HG02981 (cell line): ENCODE data around the gene KRTAP12-4.
"Not testable (repeated sequence)": the region's sequence is repeated elsewhere in the genome, so short reads cannot be mapped to it uniquely, and the experiment has no call there.

ENCODE experiments used
- ATAC-seq: cut with Tn5 transposase; IDR thresholded peaks from one replicate; pipeline ENCODE4 v1.9.1; 2021; ENCODE audit warnings: mild to moderate bottlenecking, moderate library complexity; ENCODE audit not compliant: unreplicated experiment

KRTAP12-4 gene, protein sequence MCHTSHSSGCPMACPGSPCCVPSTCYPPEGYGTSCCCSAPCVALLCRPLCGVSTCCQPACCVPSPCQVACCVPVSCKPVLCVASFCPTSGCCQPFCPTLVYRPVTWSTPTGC

DNA sequence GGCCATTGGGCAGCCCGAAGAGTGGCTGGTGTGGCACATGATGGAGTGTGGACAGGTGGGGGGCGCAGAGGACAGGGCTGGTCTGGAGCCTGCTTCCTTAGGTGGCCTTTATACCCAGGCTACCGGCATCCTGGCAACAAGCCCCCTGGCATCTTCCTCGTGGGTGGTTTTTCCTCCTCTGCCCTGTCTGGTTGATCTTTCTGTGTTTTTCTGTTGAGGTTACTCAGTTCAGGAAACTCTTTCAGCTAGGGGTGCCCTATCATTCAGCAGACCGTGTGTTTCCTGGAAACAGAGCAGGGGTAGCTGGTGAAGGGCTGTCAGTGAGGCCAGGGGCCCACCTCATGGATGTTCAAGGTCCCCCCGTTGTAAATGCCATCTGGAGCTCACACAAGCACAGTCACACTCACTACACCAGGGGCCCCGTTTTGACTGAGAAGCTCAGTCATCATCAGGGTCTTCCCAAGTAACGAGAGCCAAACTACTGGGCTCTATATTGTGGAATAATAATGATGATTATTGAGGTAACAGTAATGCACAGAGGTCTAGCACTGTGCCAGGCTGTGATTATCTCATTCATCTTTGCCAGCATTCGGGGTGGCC, at the start of gene KRTAP12-4:
Gene KRTAP12-4, minus strand, starts transcription at position 84 of the 600 bp plus-strand sequence. Its CDS starts 45 bp downstream, at position 39.
- no peak for ATAC-seq

DNA sequence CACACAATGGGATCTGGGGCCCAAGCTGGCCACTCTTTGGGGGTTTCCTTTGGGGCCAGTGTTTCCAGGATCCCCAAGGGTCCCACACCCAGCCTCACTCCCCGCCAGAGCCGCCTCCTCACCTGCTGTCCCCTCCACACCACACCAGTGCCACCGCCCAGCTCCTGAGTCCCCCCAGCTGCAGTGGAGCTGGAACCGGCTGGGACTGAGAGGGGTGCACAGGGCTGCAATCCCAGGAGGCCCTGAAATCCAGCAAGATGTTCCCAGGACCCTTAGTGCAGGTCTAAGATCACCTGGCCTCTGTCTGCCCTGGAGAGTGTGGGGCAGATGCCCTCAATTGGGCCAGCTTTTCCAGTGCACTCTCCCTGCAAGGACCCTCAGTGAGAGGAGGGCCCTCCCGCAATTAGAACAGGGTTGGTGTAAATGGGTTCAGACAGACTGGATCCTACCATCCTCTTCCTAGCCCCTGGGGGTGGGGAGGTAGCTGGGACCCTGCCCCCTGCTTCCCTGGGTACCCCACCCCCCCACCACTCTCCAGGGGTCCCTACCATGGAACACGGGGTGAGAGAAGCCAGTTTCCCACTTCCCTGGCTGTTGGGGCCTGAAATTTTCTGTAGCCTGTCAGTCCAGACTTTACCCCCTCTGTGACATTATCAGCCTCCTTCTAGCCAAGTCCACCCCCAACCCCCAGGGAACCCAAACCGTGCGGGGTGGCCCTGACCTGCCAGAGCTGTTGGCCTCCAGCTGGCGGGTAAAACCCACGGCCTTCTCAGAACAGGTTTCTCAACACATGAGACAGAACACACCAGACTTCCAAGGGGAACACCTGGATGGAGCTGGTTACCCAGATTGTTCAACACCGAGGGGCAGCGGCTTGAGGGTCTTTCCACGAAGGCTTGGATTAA, 49.5 kb upstream of the KRTAP12-4 start:
- ATAC-seq = no peak

DNA sequence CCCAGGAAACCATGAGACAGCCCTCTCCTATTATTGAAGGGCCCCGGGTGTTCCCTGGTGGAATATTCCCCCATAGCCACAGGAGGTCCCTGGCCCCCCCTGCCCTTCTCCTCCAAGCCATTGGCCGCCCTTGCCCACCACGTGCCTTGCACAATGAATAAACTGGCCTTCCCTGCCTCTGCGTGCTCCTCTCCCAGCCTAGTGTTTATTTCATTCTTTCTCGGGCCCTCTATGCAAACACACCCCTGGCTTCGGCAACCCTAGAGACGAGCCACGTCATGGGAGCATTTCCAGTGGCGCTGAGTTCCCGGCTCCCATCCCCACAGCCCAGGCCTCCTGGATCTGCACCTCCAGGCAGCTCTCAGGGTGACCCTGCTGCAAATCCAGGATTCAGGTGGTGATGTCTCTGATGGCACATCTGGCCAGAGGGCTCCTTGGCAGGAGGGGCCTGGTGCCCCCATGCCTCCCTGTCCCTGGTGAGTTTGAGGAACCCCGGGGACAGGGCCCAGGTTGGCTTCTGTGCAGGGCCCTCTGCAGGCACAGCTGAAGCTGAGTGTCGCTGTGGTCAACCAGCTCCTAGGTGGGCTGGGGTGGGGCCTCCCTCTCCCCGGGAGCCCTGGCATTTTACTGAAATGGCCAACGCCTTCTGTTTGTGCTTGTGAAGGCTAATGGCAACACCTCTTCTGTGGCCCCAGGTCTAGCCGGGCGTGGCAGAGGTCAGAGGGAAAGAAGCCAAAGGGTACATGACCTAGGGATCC, 48.7 kb upstream of the KRTAP12-4 start:
- no peak for ATAC-seq

DNA sequence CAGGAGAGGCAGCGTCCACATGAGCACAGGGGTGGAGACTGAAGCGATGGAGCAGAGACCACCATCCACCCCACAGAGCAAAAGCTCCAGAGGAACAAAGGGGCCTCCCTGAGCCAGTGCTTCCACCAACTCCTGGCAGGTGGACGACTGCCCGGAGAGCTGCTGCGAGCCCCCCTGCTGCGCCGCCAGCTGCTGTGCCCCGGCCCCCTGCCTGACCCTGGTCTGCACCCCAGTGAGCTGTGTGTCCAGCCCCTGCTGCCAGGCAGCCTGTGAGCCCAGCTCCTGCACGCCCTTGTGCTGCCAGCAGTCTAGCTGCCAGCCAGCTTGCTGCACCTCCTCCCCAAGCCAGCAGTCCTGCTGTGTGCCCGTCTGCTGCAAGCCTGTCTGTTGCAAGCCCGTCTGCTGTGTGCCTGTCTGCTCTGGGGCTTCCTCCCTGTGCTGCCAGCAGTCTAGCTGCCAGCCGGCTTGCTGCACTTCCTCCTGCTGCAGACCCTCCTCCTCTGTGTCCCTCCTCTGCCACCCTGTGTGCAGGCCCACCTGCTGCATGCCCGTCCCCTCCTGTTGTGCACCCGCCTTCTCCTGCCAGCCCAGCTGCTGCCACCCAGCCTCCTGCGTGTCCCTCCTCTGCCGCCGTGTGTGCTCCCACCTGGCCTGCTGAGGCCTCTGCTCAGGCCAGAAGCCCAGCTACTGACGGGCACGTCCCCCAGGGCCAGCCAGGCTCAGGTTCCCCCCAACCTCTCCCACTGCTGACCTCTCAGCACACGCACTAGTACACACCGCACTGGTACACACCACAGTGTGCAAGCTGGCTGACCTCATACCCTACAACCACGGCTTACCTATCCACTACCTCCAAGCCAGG, 47.9 kb upstream of the KRTAP12-4 start:
- no peak for ATAC-seq

DNA sequence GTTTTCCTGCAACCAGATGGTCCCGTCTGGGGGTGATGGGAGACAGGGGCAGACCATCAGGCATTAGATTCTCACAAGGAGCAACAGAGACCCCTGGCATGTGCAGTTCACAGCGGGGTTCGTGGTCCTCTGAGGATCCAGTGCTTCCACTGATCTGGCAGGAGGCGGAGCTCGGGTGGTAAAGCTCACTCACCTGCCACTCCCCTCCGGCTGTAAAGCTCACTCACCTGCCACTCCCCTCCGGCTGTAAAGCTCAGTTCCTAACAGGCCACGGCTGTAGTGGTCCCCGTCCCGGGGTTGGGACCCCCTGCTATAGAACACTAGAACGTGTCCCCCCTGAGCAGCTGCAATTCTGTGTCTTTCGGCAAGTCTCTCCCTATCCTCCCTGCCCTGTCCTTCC, 47.1 kb upstream of the KRTAP12-4 start:
- ATAC-seq = no peak

DNA sequence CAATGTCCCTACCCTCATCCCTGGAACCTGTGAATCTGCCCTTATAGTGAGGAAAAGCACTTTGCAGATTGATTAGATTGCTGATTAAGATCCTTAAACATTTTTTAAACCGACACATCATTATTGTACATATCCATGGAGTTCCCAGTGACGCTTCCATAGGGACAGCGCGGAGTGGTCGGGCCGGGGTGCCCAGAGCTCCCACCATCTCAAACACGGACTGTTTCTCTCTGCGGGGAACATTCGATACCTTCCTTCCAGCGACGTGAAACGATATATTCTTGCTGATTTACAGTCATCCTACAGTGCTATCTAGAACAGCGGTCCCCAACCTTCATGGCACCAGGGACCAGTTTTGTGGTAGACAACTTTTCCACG, 46.6 kb upstream of the KRTAP12-4 start:
- no peak for ATAC-seq

DNA sequence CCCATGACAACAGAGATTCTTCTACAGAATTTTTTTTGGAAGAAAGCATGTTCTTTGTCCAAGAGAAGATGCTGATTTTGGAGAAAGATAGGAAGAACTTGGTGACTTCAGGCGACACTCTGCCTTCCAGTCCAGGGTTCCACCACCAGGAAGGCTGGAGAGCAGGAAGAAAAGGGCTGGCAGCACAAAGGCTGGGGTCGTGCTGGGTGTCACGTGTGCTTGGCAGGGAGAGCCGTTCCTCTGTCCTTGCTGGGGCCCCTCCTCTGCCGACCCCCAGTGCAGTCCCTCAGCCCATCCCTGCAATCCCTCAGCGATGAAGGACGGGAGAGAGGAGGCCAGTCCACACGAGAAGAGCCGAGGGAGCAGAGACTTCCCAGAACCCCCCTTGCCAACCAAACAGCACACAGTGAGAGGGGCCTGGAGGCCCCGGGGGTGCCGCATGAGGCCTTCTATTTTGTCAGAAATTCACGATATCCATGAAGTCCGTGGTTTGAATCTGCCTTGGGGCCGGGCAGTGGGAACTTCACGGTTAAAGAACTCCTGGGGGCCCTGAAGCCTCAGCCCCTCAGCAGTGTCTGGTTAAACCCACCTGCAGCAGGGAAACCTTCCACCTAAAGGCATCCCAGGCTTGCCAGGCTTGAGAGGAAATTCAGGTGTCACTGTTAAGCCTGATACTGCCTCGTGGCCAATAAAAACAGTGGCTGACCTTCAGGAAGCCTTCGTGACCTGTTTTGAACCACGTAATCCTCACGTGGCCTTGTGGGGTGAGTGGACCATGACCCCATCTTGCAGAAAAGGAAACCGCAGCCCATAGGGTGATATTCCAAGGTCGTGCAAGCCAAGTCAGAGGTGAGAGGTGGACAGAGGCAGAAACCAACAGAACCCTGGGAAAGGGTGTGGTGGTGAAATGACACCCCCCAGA, 45.9 kb upstream of the KRTAP12-4 start:
- no peak for ATAC-seq

DNA sequence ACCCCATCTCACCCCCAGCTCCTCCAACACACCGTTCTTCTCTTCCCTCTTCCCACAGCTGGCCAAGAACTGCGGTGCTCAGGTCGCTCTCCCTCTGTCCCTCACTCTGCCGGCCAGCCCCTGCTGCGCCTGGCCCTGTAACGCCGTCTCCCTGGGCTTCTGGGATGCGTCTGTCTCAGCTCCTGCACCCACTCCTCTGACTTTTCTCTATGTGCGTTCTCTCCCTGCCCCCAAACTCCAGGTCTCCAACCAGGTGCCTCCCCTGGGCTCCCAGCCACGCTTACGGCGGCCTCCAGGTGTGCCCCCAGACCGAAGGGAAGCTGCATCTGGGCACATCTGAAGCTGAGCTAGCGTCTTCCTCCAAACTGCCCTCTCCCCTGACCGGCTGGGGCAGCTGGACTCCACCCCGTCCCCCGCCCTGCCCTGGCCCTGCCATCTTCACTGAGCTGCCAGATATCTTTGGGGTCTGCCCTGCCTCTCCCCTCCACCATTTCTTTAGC, 45.1 kb upstream of the KRTAP12-4 start:
- no peak for ATAC-seq

DNA sequence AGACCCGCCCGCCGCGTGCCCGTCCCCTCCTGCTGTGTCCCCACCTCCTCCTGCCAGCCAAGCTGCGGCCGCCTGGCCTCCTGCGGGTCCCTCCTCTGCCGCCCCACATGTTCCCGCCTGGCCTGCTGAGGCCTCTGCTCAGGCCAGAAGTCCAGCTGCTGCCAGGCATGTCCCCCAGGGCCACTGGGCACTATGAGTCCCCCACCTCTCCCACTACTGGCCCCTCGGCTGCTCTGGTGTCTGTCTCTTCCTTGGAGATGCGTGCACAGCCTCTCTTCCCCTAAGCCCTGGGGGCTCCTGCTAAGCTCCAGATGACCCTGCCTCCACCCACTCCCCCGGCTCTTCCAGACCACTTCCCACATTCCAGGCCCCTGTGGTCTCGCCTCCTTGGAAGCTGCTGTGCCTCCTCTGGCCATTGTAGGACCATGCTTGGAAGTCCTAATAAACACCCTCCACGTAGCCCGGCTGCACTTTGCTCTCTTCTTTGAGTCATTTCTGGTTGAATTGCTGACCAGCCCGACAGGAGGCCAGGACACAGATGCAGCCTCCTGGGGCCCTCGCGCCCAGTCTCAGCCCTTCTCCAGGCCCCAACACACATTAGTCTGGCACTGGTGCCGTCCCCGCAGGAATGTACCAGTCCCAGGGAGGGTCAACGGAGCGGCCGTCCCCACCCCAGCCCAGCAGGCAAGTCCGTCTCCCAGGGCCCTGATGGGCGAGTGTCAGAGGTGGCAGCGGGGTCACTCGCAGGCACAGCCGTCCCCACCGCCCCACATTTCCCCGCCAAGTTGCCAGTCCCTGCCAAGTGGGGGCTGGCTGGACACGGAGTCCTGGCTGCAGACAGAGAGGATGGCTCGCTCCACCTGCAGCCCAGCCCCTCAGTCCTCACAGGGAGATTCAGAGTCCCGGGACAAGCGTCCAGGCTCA, 43.6 kb upstream of the KRTAP12-4 start:
- no peak for ATAC-seq

DNA sequence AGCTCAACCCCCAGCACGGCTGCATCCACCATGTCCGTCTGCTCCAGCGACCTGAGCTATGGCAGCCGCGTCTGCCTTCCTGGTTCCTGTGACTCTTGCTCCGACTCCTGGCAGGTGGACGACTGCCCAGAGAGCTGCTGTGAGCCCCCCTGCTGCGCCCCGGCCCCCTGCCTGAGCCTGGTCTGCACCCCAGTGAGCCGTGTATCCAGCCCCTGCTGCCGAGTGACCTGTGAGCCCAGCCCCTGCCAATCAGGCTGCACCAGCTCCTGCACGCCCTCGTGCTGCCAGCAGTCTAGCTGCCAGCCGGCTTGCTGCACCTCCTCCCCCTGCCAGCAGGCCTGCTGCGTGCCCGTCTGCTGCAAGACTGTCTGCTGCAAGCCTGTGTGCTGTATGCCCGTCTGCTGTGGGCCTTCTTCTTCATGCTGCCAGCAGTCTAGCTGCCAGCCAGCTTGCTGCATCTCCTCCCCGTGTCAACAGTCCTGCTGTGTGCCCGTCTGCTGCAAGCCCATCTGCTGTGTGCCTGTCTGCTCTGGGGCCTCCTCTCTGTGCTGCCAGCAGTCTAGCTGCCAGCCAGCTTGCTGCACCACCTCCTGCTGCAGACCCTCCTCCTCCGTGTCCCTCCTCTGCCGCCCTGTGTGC, 42.8 kb upstream of the KRTAP12-4 start, which contains the start of gene KRTAP10-12:
Gene KRTAP10-12, plus strand, starts transcription at position 1 of the 639 bp plus-strand sequence. Its CDS starts 30 bp downstream, at position 31.
- not testable (repeated sequence) for ATAC-seq

DNA sequence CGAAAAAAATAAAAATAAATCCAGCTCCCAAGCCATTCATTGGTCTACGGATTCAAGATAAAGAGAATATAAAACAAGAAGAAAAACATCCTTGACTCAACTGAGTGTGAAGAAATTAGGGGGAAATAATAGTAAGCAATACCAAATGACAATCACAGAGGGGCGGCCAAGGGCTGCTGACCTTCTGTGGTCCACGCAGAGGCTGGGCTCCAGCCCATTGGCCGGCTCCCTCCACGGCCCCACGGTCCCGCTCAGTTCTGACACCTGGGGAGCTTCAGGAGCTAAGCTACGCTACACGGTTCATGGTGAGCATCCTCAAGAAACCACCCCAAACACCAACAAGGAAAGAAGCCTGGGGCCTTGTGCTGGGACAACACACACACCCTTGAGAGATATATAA, 42.1 kb upstream of the KRTAP12-4 start:
- ATAC-seq = no peak

DNA sequence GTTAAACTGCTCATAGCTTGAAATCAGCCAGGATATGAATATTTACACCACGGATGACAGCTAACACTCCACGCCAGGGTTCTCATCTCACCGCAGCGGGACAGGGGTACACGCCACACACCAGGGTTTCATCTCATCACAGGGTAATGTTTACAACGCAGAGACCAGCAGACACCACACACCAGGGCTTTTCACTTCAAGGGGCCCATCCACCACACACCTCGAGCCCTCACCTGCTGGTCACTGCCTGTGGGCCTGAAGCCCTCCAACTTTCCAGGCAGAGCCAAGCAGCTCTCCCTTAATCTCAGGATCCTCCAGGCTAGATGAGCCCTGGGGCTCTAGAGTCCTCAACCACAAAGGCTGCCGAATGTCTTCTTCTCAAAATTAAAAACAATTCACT, 41.2 kb upstream of the KRTAP12-4 start:
- no peak for ATAC-seq

DNA sequence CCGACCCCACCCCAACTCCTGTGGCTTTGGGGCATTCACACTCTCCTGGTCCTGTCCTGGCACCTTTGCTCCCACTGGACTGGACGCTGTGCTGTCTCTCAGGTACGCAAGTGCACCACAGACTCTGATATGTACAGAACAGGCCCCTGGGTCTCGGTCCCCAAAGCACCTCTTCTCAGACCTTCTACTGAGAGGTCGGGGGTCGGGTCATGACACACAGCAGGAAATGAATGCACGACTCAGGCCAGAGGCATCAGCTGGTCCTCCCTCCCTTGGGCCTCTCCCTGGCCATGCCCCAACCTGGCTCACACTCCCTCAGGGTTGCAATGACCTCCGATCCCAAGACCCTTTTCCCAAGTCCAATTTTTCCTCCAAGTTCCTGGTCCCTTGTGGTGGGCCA, 40.7 kb upstream of the KRTAP12-4 start:
- no peak for ATAC-seq

DNA sequence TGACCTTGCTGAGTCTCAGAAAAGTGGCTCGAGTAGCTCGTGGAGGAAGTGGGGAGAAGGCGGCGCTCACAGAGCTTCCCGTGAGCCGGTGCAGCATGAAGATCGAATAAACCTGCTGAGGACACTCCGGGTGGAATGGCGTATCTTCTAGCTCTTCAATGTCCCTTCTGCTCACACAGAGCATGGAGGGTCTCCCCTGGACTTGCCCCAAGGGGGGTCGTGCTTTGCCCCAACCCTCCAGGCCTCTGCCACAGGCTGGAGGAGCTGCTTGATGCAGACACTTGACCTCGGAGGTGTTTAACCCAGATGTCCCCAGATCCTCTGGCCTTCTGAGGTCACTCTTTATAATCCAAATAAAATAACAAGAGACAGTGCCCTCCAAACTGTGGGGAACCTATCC, 40.3 kb upstream of the KRTAP12-4 start:
- no peak for ATAC-seq

DNA sequence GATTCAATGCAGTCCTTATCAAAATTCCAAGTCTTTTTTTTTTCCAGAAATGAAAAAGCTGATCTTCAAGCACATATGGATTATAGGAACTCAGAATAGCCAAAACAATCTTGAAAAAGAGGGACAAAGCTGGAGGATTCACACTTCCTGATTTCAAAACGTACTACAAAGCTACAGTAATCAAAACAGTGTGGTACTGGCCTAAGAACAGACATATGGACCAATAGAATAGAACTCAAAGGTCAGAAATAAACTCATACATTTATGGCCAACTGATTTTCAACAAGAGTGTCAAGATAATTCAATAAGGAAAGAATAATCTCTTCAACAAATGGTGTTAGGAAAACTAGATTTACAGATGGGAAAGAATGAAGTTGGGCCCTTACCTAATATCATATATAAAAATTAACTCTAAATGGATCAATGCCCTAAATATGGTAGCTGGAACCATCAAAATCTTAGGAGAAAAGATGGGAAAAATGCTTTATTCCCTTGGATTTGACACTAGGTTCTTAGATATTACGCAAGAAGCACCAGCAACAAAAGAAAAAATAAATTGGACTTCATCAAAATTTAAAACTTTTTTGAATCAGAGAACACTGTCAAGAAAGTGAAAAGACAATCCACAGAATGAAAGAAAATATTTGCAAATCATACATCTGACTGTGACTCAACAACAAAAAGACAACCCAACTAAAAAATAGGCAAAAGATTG, 38.5 kb upstream of the KRTAP12-4 start:
- ATAC-seq = no peak

DNA sequence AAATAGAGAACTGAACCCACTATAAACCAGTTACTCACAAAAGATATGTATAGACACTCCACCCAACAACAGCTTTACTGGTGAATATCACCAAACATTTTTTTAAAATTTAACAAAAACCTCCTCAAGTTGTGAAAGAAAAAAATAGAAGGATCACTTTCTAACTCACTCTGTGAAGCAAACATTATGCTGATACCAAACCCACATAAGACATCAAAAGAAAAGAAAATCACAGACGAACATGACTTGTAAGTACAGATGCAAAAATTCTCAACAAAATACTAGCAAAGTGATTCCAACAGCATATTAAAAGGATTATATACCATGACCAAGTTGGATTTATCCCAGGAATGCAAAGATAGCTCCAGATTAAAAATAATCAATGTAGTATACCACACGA, 37.2 kb upstream of the KRTAP12-4 start:
- no peak for ATAC-seq

DNA sequence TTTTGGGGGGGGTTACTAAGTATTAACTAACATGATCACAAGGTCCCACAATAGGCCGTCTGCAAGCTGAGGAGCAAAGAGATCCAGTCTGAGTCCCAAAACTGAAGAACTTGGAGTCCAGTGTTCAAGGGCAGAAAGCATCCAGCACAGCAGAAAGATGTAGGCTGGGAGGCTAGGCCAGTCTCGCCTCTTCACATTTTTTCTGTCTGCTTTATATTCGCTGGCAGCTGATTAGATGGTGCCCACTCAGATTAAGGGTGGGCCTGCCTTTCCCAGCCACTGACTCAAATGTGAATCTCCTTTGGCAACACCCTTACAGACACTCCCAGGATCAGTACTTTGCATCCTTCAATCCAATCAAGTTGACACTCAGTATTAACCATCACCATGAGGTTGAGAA, 35.3 kb upstream of the KRTAP12-4 start:
- ATAC-seq = not testable (repeated sequence)
